Subcutaneous adipose tissue (tissue), 4 donors: ENCODE results near the gene VEZT. TPM values are rescaled to one million over a fixed set of nuclear protein-coding genes. Genes with fewer than 3 reads are reported as not detected.

Source experiments
- total RNA-seq, 4 donors: library from RNA; depleted of rRNA; stranded (reverse); fragments of >200 nt; gene quantifications; one replicate each; pipeline ENCODE4 v1.1.0, GENCODE V29; 2016
- TF ChIP-seq, protein P1 (sequence below): fragments of 450-650 bp; IDR thresholded peaks from one replicate; pipeline ENCODE4 v1.5.1; 2016; ENCODE audit warnings: low read depth, mild to moderate bottlenecking, control low read depth, antibody characterized with exemption, moderate library complexity

VEZT gene
- total RNA-seq, 4 donors from 2014 or later, result 50.5 to 78.0 (median 61.9) TPM

DNA sequence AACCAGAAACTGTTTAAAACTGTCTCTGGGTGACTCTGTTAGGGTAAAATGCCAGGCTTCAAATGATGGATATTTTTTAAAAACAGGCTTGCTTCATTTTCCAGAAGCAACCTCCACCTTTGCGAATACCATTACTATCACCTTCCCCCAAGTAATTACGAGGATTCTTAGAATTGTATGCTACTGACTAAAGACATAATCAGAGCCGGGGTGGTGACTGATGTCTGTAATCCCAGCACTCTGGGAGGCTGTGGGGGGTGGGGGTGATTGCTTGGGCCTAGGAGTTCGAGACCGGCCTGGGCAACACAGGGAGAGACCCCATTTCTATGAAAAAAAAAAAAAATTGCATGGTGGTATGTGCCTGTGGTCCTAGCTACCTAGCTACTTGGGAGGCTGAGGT lies 38.6 kb upstream of the VEZT start:
- TF ChIP-seq, protein P1, sequence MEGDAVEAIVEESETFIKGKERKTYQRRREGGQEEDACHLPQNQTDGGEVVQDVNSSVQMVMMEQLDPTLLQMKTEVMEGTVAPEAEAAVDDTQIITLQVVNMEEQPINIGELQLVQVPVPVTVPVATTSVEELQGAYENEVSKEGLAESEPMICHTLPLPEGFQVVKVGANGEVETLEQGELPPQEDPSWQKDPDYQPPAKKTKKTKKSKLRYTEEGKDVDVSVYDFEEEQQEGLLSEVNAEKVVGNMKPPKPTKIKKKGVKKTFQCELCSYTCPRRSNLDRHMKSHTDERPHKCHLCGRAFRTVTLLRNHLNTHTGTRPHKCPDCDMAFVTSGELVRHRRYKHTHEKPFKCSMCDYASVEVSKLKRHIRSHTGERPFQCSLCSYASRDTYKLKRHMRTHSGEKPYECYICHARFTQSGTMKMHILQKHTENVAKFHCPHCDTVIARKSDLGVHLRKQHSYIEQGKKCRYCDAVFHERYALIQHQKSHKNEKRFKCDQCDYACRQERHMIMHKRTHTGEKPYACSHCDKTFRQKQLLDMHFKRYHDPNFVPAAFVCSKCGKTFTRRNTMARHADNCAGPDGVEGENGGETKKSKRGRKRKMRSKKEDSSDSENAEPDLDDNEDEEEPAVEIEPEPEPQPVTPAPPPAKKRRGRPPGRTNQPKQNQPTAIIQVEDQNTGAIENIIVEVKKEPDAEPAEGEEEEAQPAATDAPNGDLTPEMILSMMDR, result no peak

DNA sequence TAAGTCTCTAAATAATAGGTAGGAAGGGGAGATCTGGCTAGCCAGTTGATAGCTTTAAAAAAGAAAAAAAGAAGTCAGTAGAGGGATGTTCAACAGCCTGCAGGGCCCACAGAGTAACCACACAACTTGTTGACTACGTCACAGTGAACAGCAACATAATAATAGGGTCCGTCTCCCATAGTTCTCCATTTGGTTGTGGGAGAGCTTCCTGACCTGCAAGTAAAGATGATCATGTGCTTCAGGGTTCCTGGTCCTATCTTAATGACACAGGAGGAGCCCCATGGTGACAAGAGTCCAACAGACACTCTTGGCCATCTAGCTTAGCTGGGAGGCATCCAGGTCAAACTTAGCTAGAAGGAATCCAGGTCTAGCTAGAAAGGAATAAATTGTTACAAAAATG lies 36.5 kb upstream of the VEZT start:
- TF ChIP-seq, protein P1, result no peak

DNA sequence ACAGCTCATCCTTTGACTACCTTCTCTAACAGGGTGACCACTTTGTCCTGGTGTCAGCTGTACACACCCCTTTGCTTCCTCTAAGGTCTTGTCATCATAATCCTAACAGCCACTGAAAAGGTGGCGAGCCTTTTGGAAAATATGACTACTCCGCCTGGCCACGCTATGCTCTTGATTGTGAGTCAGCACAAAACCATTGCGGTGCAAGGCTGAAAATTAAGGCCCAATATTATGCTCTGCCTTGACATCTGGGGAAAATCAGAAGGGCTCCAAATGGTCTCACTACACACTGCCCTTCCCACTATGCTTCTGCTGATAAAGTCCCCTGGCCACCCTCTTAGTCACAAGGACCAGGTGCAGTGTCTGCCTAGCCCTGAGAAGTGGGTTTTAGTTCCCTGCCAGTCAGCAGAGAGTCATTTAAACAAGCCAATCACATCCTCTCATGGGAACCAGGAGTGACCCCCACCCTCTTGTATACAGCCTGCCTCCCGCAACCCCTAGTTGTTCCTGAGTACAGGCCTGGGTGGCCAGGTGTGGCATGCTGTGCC lies 34.7 kb upstream of the VEZT start:
- TF ChIP-seq, protein P1, result no peak

DNA sequence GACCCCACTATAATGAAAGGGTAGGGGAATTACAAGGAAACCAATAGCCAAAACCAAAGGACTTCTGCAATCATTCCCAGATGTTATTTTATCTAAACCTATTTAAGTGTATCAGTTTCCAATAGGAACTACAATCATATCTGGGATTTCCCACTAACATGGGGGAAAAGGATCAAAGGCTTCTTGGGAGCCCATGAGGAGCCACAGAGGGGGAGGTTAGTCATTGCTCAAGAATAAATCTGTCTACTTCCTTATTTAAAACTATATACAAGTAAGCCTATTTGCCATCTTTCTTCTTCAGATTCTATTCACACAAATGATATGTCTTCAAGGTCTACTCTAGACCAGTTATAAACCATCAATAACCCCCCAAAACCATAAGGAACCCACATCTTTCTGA lies 33.5 kb upstream of the VEZT start:
- TF ChIP-seq, protein P1, result no peak

DNA sequence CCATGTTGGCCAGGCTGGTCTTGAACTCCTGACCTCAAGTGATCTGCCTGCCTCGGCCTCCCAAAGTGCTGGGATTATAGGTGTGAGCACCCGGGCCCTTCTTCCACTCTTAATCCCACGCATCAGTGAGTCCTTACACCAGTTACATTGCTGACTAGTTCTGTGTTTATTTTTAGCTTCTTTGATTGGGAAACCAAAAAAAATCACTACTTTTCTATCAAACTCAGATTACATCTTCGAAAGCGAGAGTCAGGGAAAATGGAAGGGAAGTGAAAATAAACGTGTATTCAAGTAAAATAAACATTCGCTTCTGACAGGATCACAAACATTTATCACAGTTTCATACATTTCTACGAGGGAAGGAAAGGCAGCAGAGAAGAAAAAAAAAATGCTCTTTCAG lies 32.5 kb upstream of the VEZT start:
- TF ChIP-seq, protein P1, result no peak

DNA sequence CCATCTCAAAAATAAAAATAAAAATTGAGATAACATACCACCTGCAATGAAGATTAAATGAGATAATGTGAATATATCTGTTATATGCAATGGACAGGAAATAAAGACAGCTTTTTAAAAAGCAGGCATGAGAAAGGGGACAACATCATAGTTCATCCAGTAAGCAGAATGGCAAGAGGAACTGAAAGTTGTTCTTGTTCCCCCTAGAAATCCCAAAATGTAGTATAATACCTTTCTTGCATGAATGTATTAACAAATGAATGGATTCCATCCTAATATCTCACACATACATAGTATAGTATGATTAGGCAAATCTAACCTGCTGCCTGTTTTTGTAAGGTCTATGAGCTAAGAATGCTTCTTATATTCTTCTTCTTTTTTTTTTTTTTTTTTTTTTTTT lies 31.8 kb upstream of the VEZT start:
- TF ChIP-seq, protein P1, result no peak

DNA sequence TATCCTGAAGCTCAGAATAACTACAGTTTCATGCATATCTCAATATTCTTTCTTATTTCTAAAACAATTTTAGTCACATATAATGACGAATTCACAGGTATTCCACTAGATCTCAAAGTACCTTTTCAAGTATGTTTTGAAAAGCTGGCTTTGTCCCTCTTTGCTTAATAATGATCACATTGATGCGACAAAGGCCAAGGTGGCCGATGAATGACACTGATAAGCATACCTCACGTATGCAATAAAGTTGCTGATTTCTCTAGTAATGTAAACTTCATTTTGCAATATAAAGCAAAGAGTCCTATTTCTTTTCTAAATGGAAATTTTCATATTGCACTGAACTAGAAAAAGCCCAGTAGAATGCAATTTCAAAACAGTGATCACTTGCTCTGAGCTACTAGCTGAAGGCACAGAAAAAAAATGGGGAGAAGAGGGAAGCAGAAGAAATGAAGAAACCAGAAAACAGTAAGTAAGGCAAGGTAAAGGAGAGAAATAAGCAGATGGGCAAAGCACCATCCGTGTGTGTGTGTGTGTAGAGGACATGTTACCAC lies 29.7 kb upstream of the VEZT start:
- TF ChIP-seq, protein P1, result no peak
